ENCODE data around the gene OR51F1. TPM values are rescaled to one million over a fixed set of nuclear protein-coding genes. Genes with fewer than 3 reads are reported as not detected.
"Not testable (repeated sequence)": the region's sequence is repeated elsewhere in the genome, so short reads cannot be mapped to it uniquely, and the experiment has no call there.

OR51F1 gene
- total RNA-seq, 2 donors from 2014 or later = not detected

DNA sequence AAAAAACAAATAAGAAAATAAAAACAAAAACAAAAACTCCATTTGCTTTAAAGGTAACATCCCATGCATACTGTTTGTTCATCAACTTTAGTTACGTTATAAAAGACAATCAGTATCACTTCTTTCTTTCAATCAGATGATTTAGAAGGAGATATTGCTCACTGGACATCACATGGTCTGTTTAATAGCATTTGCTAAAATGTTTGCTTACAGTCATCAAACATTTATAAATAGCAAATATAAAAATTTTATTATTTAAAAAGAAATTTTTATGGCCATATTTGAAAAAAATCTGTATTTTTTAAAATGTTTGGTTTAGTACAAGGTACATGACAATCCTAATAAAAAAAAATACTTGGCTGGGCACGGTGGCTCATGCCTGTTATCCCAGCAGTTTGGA lies 42.6 kb downstream of the OR51F1 start:
- H3K36me3 Mint-ChIP-seq (ENCODE audit: insufficient read depth in 2 of 2) = no peaks in the 10 kb centered on the region
- no peaks in the 10 kb centered on the region for H3K27me3 Mint-ChIP-seq (ENCODE audit: low read depth)
- H3K27ac Mint-ChIP-seq = no peak overlapping the region
- no peaks in the 10 kb centered on the region for H3K9me3 Mint-ChIP-seq
- ATAC-seq (replicated peaks in 1 of 2) (no peak), DNase-seq (no peak)
- no peaks in the 10 kb centered on the region for H3K4me1 Mint-ChIP-seq (ENCODE audit: low read depth)
- no peak overlapping the region for H3K4me3 Mint-ChIP-seq

DNA sequence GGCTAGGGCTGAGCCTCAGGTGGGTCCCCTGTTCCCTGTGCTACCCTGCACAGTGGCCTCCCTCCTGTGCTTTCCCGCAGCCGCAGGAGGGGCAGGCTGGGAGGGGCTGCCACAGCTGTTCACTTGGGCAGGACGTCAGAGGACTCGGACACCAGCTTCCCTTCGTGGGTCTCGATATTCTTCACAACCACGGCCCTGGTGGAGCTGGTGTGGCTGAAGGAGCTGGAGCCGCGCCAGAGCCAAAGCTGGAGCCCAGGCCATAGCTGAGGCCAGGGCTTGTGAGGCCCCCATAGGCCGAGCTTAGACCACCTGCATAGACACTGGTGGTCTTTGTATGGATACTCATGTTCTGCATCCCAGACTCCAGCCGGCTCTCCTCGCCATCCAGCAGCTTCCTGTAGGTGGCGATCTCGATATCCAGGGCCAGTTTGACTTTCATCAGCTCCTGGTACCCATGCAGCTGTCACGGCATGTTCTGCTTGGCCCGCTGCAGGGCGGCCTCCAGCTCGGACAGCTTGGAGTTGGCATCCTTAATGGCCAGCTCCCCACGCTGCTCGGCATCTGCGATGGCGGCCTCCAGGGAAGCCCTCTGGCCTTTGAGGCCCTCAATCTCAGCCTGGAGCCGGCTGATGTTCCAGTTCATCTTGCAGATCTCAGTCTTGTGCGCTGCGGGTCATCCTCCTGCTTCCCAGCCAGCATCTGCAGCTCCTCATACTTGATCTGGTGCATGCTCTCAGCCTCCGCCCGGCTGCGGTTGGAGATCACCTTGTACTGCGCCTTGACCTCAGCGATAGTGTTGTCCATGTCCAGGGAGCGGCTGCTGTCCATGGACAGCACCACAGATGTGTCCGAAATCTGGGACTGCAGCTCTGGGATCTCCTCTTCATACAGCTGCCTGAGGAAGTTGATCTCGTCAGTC lies 46.9 kb downstream of the OR51F1 start:
- H3K4me1 Mint-ChIP-seq (ENCODE audit: low read depth); H3K27me3 Mint-ChIP-seq (ENCODE audit: low read depth); H3K27ac Mint-ChIP-seq; H3K9me3 Mint-ChIP-seq; H3K4me3 Mint-ChIP-seq; ATAC-seq (replicated peaks in 1 of 2); H3K36me3 Mint-ChIP-seq (ENCODE audit: insufficient read depth in 2 of 2); DNase-seq: not testable (repeated sequence)

Other genes starting within 250 kb of the OR51F1 start
- not detected for gene OR52M1, start 224.7 kb downstream of the OR51F1 start, total RNA-seq
- not detected for gene OR52I2, start 188.2 kb downstream of the OR51F1 start, total RNA-seq
- gene OR52I1, start 175.9 kb downstream of the OR51F1 start, total RNA-seq = not detected
- 10 to 100 TPM; 17.1 to 22.3 TPM for gene TRIM68, start 161.7 kb downstream of the OR51F1 start, total RNA-seq
- gene OR51D1, start 132.5 kb downstream of the OR51F1 start, total RNA-seq = not detected
- gene OR51E1, start 126.0 kb downstream of the OR51F1 start, total RNA-seq = not detected
- not detected for gene OR51E2, start 72.1 kb downstream of the OR51F1 start, total RNA-seq
- gene MMP26, start 65.2 kb downstream of the OR51F1 start, total RNA-seq = not detected
- gene OR52R1, start 34.4 kb upstream of the OR51F1 start, total RNA-seq = not detected
- gene OR51F2, start 51.4 kb upstream of the OR51F1 start, total RNA-seq = not detected
- not detected for gene OR51S1, start 79.3 kb upstream of the OR51F1 start, total RNA-seq
- not detected for gene OR51T1, start 112.0 kb upstream of the OR51F1 start, total RNA-seq
- gene OR51A7, start 133.8 kb upstream of the OR51F1 start, total RNA-seq = not detected
- gene OR51G2, start 149.4 kb upstream of the OR51F1 start, total RNA-seq = not detected
- gene OR51G1, start 154.4 kb upstream of the OR51F1 start, total RNA-seq = not detected
- gene OR51A4, start 177.7 kb upstream of the OR51F1 start, total RNA-seq = not detected
- gene OR51A2, start 185.8 kb upstream of the OR51F1 start, total RNA-seq = not detected
- gene OR51L1, start 224.9 kb upstream of the OR51F1 start, total RNA-seq = not detected

All from activated T-cell treated with anti-CD3 and anti-CD28 coated beads, Interleukin-2, amount 50 U/mL, for 72 hours (primary cell).